ENCODE data around the gene MUSK. TPM values are rescaled to one million over a fixed set of nuclear protein-coding genes. Genes with fewer than 3 reads are reported as not detected.

MUSK gene
- total RNA-seq, 1 donor from 2014 or later = 3.7 TPM

DNA sequence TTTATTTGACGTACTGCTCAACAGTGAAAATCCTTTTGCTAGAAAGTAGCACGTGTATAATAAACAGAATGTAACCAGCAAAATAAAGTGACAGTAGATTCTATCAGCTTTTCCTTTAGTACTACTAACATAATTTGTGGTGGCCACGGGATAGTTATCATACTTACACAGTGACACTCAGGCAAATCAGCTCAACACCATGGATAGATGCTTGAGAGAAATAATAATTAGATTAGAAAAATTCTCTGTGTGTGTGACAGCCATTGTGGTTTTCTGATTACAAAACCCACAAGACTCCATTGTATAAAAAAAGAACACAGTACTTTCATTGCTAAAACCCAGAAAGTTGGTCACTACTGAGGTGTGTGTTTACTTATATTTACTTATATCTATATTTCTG is 101.1 kb downstream of the MUSK start:
- Histone ChIP-seq H3K36me3 (no peaks in the 10 kb centered on the region), H3K27me3 (no peaks in the 10 kb centered on the region), H3K4me3 (no peak overlapping the region), H3K9me3 (no peaks in the 10 kb centered on the region), H3K27ac (no peak overlapping the region), H3K4me1 (no peaks in the 10 kb centered on the region)
- no peak for DNase-seq
- ATAC-seq = no peak
- TF ChIP-seq, protein P1, sequence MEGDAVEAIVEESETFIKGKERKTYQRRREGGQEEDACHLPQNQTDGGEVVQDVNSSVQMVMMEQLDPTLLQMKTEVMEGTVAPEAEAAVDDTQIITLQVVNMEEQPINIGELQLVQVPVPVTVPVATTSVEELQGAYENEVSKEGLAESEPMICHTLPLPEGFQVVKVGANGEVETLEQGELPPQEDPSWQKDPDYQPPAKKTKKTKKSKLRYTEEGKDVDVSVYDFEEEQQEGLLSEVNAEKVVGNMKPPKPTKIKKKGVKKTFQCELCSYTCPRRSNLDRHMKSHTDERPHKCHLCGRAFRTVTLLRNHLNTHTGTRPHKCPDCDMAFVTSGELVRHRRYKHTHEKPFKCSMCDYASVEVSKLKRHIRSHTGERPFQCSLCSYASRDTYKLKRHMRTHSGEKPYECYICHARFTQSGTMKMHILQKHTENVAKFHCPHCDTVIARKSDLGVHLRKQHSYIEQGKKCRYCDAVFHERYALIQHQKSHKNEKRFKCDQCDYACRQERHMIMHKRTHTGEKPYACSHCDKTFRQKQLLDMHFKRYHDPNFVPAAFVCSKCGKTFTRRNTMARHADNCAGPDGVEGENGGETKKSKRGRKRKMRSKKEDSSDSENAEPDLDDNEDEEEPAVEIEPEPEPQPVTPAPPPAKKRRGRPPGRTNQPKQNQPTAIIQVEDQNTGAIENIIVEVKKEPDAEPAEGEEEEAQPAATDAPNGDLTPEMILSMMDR (IDR thresholded peaks at IDR 0.05) = no peak
- intact Hi-C loops (cut with DNase I) = no loop called here

DNA sequence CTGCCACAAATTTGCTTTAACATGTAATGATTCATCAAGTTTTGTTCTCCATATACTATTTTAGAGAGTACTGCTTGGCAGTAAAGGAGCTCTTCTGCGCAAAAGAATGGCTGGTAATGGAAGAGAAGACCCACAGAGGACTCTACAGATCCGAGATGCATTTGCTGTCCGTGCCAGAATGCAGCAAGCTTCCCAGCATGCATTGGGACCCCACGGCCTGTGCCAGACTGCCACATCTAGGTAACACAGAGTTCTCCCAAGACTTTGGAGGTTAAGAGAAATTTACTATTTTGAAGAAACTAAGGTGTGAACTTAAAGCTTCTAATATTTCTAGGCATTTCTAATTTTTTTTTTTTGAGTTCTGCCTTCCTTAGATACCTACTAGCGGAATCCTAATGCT is 107.1 kb downstream of the MUSK start:
- no peak for DNase-seq
- no peaks in the 10 kb centered on the region for H3K9me3 ChIP-seq
- H3K4me3 ChIP-seq = no peak overlapping the region
- no peak overlapping the region for H3K27ac ChIP-seq
- intact Hi-C loops (cut with DNase I) = no loop called here
- no peaks in the 10 kb centered on the region for H3K27me3 ChIP-seq
- TF ChIP-seq, protein P1 (IDR thresholded peaks at IDR 0.05) = no peak
- H3K36me3 ChIP-seq = no peaks in the 10 kb centered on the region
- peaks cover 14% of the 10 kb centered on the region for H3K4me1 ChIP-seq
- ATAC-seq = no peak

DNA sequence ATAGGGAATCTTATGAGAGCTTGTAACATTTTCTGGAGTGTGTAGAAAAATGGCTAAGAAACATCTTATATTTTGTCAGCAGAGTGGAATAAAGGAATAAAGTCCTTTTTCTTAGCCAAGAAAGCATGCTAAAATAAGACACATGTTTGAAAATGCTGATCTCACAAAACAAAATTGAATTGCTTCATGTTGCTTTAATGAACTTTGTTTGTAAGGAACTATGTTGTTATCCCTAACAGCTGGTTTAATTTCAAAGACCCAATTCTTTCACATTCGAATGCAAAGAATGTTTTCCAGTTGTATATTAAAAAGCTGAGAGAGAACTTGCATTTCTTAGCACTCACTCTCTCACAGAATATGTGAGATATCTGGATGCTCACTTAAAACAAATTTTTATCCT is 107.6 kb downstream of the MUSK start:
- ATAC-seq = no peak
- H3K36me3 ChIP-seq = no peaks in the 10 kb centered on the region
- intact Hi-C loops (cut with DNase I) = no loop called here

DNA sequence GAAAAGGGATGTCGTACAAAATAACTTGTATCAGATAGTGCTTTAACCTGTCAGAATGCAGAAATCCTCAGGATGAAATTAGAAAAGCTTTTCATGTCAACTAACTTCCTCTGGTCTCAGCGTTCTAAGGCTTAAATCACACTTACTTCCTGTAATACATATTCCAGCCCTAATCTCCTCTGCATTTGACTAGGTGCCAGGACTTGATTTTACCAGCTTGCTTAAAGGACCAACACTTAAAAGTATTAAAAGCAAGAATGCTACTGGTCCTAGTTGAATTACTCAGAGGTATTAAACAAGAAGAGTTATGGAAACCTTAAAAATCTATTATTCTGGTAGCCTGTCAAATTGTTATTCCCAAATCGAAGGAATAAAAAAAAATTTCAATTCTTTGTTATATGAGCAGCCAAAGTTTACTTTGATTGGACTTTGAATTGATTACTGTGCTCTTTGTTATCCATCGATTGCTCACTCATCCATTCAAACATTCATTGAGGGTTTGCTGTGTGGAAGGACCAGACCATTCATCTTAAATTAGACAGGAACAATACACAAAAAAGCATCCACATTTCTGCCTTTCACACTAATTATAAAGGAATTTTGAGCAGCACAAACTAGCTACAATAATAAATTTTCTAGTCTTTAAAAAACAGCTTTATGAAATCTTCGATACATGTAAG is 108.7 kb downstream of the MUSK start:
- no peaks in the 10 kb centered on the region for H3K36me3 ChIP-seq
- ATAC-seq = no peak
- H3K4me3 ChIP-seq = no peak overlapping the region
- H3K9me3 ChIP-seq = no peaks in the 10 kb centered on the region
- DNase-seq = no peak
- H3K27ac ChIP-seq = no peak overlapping the region
- TF ChIP-seq, protein P1 (IDR thresholded peaks at IDR 0.05) = no peak
- H3K4me1 ChIP-seq = peaks cover 14% of the 10 kb centered on the region
- intact Hi-C loops (cut with DNase I) = no loop called here
- no peaks in the 10 kb centered on the region for H3K27me3 ChIP-seq

More for the DNA sequence above, 107.6 kb downstream of the MUSK start:
- H3K4me3 ChIP-seq = no peak overlapping the region
- no peak overlapping the region for H3K27ac ChIP-seq
- H3K27me3 ChIP-seq = no peaks in the 10 kb centered on the region
- H3K4me1 ChIP-seq = peaks cover 14% of the 10 kb centered on the region
- H3K9me3 ChIP-seq = no peaks in the 10 kb centered on the region
- TF ChIP-seq, protein P1 (IDR thresholded peaks at IDR 0.05) = no peak
- DNase-seq = no peak

DNA sequence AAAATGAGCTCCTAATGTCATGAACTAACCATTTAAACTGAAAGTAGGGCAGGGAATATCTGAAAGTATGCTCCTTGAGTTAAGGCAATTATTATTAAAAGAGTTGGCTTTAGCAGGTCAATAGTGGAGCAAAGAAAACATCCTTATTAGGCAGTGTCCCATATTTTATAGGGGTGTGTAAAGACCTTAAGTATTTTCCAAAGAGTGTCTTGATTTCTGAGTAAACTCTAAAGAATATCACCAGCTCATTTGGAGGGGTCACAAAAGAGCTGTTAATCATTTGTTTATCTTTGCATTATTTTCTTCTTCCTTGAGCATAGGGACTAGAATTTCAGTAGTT is 109.3 kb downstream of the MUSK start:
- Histone ChIP-seq H3K27me3 (no peaks in the 10 kb centered on the region), H3K27ac (no peak overlapping the region), H3K4me1 (peaks cover 14% of the 10 kb centered on the region), H3K4me3 (no peak overlapping the region), H3K36me3 (no peaks in the 10 kb centered on the region), H3K9me3 (no peaks in the 10 kb centered on the region)
- intact Hi-C loops (cut with DNase I) = no loop called here
- TF ChIP-seq, protein P1 (IDR thresholded peaks at IDR 0.05) = no peak
- ATAC-seq = no peak
- no peak for DNase-seq

DNA sequence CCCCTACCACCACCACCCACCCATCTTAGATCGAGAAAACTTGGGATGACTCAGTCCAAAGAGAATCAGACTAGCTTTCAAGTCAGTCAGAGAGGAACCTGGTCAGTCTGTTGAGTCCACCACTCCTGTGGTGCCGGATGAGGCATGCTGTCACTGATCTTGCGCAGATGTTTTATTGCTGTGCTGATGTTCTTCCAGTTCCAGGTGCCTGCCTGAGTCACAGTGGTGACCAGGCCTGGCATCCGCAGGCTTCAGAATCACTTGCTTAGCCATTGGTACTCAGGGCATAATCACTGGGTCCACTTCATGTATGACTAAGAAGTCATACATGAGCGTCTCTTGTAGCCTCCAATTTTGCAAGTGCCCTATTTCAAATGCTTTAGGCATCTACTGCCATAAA is 114.1 kb downstream of the MUSK start:
- DNase-seq = no peak
- no peak overlapping the region for H3K27ac ChIP-seq
- no peaks in the 10 kb centered on the region for H3K9me3 ChIP-seq
- H3K36me3 ChIP-seq = no peaks in the 10 kb centered on the region
- H3K4me1 ChIP-seq = peaks cover 5% of the 10 kb centered on the region
- TF ChIP-seq, protein P1 (IDR thresholded peaks at IDR 0.05) = no peak
- H3K4me3 ChIP-seq = no peak overlapping the region
- no peak for ATAC-seq
- H3K27me3 ChIP-seq = no peaks in the 10 kb centered on the region
- intact Hi-C loops (cut with DNase I) = no loop called here

Data from upper lobe of right lung (tissue), 1 donor.